Measurements from ENCODE around the gene CXCL9.

DNA sequence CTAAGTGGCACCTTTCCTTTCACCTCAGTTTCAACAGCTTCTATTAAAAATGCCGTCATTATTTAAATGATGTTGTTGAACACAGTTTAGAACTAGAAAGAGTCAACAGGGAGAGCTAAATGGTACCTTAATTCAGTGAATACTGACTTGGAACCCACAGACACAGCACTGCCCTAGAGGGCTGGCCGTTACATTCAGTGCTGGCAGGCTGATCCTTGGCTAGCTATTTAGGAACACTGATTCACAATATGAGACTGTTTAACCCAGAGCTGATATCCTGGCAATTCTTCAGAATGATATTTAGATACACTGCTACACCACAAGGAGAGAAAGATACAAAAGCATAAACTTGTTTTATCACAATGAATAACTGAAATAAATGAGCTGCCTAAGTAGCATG is 53.8 kb downstream of the CXCL9 start:
- no peak for TF ChIP-seq CTCF (conservative IDR thresholded peaks at IDR 0.05; ENCODE audit: low read length)
- no peak for TF ChIP-seq EZH2phosphoT487 (IDR thresholded peaks at IDR 0.05; ENCODE audit: borderline replicate concordance)

All from Loucy (cell line).